Measurements from ENCODE around the gene PPM1J. TPM values are rescaled to one million over a fixed set of nuclear protein-coding genes. Genes with fewer than 3 reads are reported as not detected.
A peak's percentile ranks its signal among the peaks of the same experiment; 100 is the strongest.

The PPM1J gene
- total and polyA plus RNA-seq, 9 of the 15 experiments (the other 6 are each of a cell fraction or from before 2014, with no cell fraction given) = 0.25 to 10.5 (median 4.2) TPM

DNA sequence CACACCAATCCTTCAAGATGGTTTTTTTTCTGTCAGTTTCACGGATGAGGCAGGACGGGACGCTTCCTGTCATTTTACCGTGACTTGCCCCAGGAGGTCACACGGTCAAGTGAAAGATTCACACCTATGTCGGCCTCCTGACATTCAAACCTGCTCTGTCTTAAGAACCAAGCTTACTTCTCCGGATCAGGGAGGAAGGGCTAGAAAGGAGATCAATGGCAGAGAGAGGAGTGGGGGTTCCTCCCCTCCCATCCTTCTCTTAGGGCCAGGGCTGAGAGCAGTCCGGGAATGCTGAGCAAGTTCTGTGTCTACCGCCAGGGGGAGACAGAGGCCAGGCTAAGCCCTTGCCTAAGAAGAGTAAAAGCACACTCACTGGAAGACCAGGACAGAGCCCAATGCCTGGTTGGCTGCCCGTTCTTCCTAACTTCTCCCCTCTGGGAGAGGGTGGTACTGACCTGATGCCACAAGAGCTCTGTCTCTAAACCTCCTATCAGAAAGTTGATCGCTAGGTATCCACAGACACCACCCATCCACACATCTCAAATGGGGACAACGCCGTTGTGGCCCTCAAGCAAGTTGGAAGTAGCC lies 1.1 kb upstream of the PPM1J start (continued):
- TF ChIP-seq, protein P1, sequence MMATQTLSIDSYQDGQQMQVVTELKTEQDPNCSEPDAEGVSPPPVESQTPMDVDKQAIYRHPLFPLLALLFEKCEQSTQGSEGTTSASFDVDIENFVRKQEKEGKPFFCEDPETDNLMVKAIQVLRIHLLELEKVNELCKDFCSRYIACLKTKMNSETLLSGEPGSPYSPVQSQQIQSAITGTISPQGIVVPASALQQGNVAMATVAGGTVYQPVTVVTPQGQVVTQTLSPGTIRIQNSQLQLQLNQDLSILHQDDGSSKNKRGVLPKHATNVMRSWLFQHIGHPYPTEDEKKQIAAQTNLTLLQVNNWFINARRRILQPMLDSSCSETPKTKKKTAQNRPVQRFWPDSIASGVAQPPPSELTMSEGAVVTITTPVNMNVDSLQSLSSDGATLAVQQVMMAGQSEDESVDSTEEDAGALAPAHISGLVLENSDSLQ (IDR thresholded peaks at IDR 0.05) = no peak
- 0 out of 4 replicates have a peak, but pooled peaks of 1 of the 2 experiments have one; percentile 39 for TF ChIP-seq ARNT (IDR thresholded peaks at IDR 0.05)
- peak in 1 of 2 experiments; percentile 34; a peak in 1 of 4 replicates for TF ChIP-seq MNT (conservative IDR thresholded peaks at IDR 0.05)
- TF ChIP-seq EGR1 (conservative IDR thresholded peaks at IDR 0.05) = no peak
- TF ChIP-seq CLOCK (CRISPR knock-in tag; IDR thresholded peaks at IDR 0.05; ENCODE audit: borderline replicate concordance) = no peak
- TF ChIP-seq, protein P2, sequence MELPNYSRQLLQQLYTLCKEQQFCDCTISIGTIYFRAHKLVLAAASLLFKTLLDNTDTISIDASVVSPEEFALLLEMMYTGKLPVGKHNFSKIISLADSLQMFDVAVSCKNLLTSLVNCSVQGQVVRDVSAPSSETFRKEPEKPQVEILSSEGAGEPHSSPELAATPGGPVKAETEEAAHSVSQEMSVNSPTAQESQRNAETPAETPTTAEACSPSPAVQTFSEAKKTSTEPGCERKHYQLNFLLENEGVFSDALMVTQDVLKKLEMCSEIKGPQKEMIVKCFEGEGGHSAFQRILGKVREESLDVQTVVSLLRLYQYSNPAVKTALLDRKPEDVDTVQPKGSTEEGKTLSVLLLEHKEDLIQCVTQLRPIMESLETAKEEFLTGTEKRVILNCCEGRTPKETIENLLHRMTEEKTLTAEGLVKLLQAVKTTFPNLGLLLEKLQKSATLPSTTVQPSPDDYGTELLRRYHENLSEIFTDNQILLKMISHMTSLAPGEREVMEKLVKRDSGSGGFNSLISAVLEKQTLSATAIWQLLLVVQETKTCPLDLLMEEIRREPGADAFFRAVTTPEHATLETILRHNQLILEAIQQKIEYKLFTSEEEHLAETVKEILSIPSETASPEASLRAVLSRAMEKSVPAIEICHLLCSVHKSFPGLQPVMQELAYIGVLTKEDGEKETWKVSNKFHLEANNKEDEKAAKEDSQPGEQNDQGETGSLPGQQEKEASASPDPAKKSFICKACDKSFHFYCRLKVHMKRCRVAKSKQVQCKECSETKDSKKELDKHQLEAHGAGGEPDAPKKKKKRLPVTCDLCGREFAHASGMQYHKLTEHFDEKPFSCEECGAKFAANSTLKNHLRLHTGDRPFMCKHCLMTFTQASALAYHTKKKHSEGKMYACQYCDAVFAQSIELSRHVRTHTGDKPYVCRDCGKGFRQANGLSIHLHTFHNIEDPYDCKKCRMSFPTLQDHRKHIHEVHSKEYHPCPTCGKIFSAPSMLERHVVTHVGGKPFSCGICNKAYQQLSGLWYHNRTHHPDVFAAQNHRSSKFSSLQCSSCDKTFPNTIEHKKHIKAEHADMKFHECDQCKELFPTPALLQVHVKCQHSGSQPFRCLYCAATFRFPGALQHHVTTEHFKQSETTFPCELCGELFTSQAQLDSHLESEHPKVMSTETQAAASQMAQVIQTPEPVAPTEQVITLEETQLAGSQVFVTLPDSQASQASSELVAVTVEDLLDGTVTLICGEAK (IDR thresholded peaks at IDR 0.05) = 0 out of 2 replicates have a peak, but pooled peaks have one; percentile 5
- TF ChIP-seq, protein P2 (CRISPR knock-in tag; IDR thresholded peaks at IDR 0.05) = no peak
- no peak for TF ChIP-seq CCNT2 (IDR thresholded peaks at IDR 0.05; ENCODE audit: borderline replicate concordance, extremely low read depth, insufficient read length, low read depth, low read length)
- no peak for TF ChIP-seq ZNF23 (CRISPR knock-in tag; IDR thresholded peaks at IDR 0.05)
- no peak for TF ChIP-seq MEIS2 (IDR thresholded peaks at IDR 0.05; ENCODE audit: partially characterized antibody)
- no peak for TF ChIP-seq TEAD2 (tag; IDR thresholded peaks at IDR 0.05)
- TF ChIP-seq SAFB (IDR thresholded peaks at IDR 0.05; ENCODE audit: borderline replicate concordance, low read depth, low read length) = no peak
